GM19372 (cell line): ENCODE results near the gene SGMS2.
A peak's percentile ranks its signal among the peaks of the same experiment; 100 is the strongest.

Experiments
- ATAC-seq: cut with Tn5 transposase; IDR thresholded peaks from one replicate; pipeline ENCODE4 v1.9.1; 2021; ENCODE audit warnings: mild to moderate bottlenecking, low read depth, moderate library complexity; ENCODE audit not compliant: unreplicated experiment

SGMS2 gene

GRCh38 chr4:107863850-107864371 lies 39.2 kb downstream of the SGMS2 start:
- ATAC-seq: no peak

GRCh38 chr4:107866726-107867125 lies 42.0 kb downstream of the SGMS2 start:
- ATAC-seq: no peak

GRCh38 chr4:107870236-107870635 lies 45.5 kb downstream of the SGMS2 start:
- no peak for ATAC-seq

GRCh38 chr4:107870916-107871786 lies 46.4 kb downstream of the SGMS2 start:
- ATAC-seq: no peak

- ATAC-seq: no peak
Measured at GRCh38 chr4:107874024-107874423, 49.3 kb downstream of the SGMS2 start.

- no peak for ATAC-seq
Measured at GRCh38 chr4:107876099-107876498, 51.4 kb downstream of the SGMS2 start.

GRCh38 chr4:107877361-107877760 lies 52.6 kb downstream of the SGMS2 start:
- ATAC-seq: no peak

GRCh38 chr4:107885865-107886264 lies 61.1 kb downstream of the SGMS2 start:
- ATAC-seq: no peak

- ATAC-seq: no peak
Measured at GRCh38 chr4:107888237-107888636, 63.5 kb downstream of the SGMS2 start.

GRCh38 chr4:107890779-107891178 lies 66.0 kb downstream of the SGMS2 start:
- ATAC-seq: no peak

- ATAC-seq: no peak
Measured at GRCh38 chr4:107891299-107891698, 66.6 kb downstream of the SGMS2 start.

- no peak for ATAC-seq
Measured at GRCh38 chr4:107893171-107894137, 68.7 kb downstream of the SGMS2 start.

- ATAC-seq: no peak
Measured at GRCh38 chr4:107894138-107894603, 69.4 kb downstream of the SGMS2 start.

GRCh38 chr4:107896158-107896645 lies 71.5 kb downstream of the SGMS2 start:
- ATAC-seq: no peak

GRCh38 chr4:107896646-107897045 lies 71.9 kb downstream of the SGMS2 start:
- no peak for ATAC-seq

- ATAC-seq: no peak
Measured at GRCh38 chr4:107897823-107898222, 73.1 kb downstream of the SGMS2 start.

- ATAC-seq: no peak
Measured at GRCh38 chr4:107900067-107900466, 75.3 kb downstream of the SGMS2 start.

GRCh38 chr4:107900508-107900907 lies 75.8 kb downstream of the SGMS2 start:
- no peak for ATAC-seq

GRCh38 chr4:107901213-107901934 lies 76.6 kb downstream of the SGMS2 start:
- no peak for ATAC-seq

- peak; percentile 84 for ATAC-seq
Measured at GRCh38 chr4:107902715-107903114, 78.0 kb downstream of the SGMS2 start.
